SKM-1 treated with dmso at 0.1 percent for 144 hours (cell line): ENCODE data around the gene GPC3.

Source experiments
- DNase-seq: peaks from one replicate; lab custom pipeline; 2025; ENCODE audit not compliant: unreplicated experiment; lab: John Stamatoyannopoulos, UW

GPC3 gene

GRCh38 chrX:133929836-133930464, 55.4 kb downstream of the GPC3 start:
- DNase-seq, result no peak

- no peak for DNase-seq
Observed at GRCh38 chrX:133928365-133928764, 57.0 kb downstream of the GPC3 start.

- DNase-seq, result no peak
Observed at GRCh38 chrX:133926809-133927208, 58.6 kb downstream of the GPC3 start.

DNA sequence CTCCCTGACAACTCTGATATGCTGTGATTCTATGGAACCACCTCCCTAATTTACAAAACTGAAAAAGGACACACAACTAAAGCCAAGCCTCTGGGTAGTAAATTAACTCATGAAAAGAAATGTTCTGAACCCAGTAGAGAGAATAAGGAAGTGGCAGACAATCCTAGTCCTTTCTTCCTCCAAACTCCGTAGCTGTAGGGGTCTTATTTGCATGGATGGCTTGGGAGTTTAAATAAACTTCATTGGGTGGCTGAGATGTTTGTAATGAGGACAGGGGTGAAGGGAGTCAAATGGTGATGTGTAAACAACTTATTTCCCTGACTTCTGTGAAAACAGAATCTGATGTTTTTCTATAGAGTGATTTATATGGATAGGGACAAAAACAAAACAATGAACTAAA, 59.3 kb downstream of the GPC3 start:
- no peak for DNase-seq

DNA sequence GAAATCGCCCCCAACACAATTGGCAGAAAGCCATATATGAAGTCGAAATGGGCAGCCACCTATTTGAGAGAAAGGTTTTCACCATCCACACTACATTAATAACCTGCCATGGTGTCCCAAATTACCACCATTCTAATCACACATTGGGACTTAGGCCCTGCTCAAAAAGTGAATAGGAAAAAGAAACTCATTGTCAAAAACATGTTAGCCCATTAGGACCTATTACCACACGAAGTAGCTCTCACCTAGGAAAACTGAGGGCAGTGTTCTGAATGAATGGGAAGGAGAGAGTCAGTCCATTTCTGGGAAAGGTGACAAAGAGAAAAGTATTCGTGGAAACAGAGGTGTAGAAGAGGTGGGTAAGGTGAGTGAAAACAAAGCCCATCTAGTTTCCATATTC, 60.8 kb downstream of the GPC3 start:
- no peak for DNase-seq

GRCh38 chrX:133923548-133923947, 61.8 kb downstream of the GPC3 start:
- DNase-seq, result no peak

DNA sequence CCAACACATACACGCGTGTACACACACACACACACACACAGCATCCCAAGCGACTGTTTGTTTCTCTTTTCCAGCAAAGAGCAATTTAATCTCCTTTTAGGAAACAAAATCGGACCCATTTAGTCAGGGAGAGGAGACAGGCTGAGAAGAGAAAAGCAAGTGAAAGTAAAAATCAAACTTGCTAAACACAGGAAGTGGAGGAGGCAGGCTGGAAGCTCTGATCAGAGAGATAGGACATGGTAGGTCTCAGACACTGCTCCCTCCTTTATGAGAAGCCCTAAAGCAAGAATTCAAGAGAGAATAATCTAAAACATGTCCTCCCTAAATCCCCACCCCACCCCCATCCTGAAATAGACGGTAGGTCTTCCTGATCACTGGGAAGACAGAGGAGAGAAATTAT, 62.3 kb downstream of the GPC3 start:
- DNase-seq, result no peak

- DNase-seq, result no peak
Observed at GRCh38 chrX:133922390-133922771, 63.0 kb downstream of the GPC3 start.

DNA sequence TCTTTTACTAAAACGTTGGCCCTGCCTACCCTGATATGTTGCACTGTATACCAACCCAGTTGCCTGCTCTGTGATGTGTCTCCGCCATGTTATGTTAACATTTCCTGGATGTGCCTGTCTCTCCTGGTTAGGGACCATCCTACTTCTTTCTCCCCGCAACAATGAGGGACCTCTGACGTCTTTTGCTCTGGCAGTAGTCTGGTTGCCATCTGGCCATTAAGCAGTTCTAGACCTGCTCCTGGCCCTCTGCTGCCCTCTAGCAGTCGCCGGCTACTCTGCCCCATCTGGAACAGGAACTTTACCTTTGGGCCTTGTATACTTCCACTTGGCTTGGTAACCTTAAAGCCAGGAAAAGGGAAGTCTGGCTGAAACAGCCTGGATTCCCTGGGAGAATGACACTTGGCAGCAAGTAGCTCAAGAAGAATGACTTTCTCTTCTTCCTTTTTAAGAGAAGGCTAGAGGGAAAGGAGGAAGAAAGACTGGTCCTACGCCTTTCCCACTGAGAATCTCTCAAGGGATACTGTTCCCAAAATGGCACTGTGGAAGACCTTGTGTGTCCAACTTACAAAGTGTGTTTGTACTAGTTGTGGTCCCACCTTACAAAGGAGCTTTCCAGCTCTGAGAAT, 63.5 kb downstream of the GPC3 start:
- no peak for DNase-seq

DNA sequence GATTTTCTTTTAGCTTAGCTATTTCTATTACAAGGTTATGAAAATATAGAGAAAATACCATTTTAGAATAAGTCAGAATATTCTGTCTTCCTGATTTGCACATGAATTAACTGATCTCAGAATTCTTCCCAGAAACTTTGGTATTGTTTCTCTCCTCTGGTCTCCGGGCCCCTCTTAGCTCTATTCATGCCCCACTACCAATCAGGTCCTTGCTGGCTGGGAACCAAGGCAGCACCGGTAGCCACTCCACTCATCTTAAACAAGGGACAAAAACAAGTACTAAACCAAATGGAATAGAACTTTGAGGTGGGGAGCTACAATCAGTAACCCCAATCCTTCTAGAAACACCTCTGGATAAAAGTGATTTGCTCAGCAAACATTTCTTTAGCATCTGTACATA, 64.3 kb downstream of the GPC3 start:
- no peak for DNase-seq

GRCh38 chrX:133918361-133918771, 67.0 kb downstream of the GPC3 start:
- no peak for DNase-seq

GRCh38 chrX:133916984-133917722, 68.2 kb downstream of the GPC3 start:
- no peak for DNase-seq

DNA sequence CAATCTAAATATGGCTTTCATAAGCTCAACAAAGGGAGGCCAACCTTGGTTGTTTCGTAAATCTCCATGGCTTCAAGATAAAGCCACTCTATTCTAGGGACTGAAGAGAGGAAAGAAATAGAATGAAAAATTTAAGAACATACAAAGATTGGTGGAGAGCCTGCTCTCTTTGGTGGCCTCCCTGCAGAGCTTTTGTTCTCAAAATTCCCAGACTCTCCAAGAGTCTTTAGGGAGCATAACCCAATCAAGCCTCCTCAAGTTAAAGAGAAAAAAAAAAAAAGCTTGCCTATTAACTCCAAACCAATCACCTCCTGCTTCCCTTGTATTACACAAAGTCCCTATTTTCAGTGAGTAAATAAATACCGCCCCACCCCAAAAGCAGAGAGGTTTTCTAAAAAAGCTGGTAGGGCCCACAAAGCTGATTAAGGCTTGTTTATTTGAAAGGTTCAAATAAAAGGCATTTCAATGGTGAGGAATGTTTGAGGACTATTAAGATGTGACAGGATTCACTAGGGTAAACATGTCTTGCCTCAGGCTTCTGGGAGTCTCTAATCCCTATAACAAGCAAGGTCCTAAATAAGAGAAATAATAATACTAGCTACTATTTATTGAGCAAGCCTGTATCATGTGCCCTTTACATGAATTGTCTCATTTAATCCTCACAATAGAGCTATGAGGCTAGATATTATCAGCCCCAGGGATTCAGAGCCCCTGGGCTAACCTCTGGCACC, 71.6 kb downstream of the GPC3 start:
- no peak for DNase-seq

GRCh38 chrX:133913009-133913408, 72.4 kb downstream of the GPC3 start:
- DNase-seq, result no peak

- DNase-seq, result no peak
Observed at GRCh38 chrX:133911825-133912495, 73.4 kb downstream of the GPC3 start.

- no peak for DNase-seq
Observed at GRCh38 chrX:133910539-133910938, 74.9 kb downstream of the GPC3 start.

GRCh38 chrX:133909888-133910287, 75.5 kb downstream of the GPC3 start:
- no peak for DNase-seq

DNA sequence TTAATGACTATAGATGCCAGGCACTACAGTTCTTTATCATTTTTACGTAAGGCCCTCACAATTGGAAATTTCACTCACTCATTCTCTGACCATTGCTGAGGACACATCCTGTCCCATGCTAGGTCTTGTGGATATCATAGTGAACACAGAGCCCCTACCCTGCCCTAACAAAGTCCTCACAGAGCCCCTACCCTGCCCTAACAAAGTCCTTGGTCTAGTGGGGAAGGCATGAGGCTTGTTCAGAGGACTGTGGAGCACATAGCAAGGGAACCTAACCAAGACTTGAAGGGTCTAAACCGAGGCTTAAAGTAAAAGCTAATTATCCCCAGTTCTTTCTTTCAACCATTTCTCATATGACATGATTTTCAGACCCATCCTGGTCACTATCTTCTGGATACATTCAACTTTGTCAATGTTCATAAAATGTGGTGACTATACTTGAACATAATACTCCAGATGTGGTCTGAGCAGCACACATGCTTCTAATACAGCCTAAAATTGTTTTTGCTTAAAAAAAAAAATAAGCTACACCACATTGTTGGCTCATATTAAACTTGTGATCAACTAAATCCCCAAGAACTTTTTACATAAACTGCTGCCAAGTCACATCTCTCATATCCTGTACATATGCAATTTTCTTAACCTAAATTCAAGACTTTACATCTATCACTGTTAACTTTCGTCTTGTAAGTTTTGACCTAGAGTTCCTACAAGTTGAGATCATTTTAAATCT, 77.0 kb downstream of the GPC3 start:
- DNase-seq, result no peak

- no peak for DNase-seq
Observed at GRCh38 chrX:133907606-133908005, 77.8 kb downstream of the GPC3 start.

DNA sequence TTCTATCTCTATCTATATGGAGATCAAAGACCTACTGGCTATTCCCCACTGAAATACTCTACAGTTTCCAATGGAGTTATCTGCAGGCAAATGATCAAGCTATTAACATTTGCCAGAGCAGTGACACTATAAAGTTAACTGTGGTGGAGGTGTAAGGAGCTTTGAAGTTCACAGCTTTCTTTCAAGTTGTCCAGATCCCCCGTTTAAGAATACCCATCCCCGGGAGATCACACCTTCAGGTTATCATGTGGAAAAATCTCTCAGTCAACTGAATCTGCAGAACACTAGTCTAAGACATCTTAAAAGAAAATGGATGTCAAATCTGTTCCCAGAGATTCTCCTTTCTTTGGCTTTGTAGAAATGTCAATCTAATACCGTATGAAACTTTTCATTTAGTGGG, 80.1 kb downstream of the GPC3 start:
- no peak for DNase-seq
